Neural progenitor cell (in vitro differentiated cells): Measurements from ENCODE around the gene TRIM38. TPM values are rescaled to one million over a fixed set of nuclear protein-coding genes. Genes with fewer than 3 reads are reported as not detected.

Source experiments
- DNase-seq: peaks from one replicate; pipeline ENCODE4 v3.0.0-alpha.2; 2016; ENCODE audit warnings: low spot score
- H2AFZ ChIP-seq: fragments of 200-600 bp; sonication (generic); replicated peaks from 2 replicates; pipeline ENCODE4 v1.6.1; 2016; ENCODE audit warnings: antibody characterized with exemption
- H3F3A ChIP-seq: fragments of 200-600 bp; sonication (generic); 2 replicates; pipeline ENCODE4 v1.6.1; 2016; ENCODE audit warnings: antibody characterized with exemption, low read depth
- H3K27ac ChIP-seq: fragments of 200-600 bp; sonication (generic); 2 replicates; pipeline ENCODE4 v1.5.1; 2016; ENCODE audit warnings: mild to moderate bottlenecking
- H3K27me3 ChIP-seq: fragments of 200-600 bp; sonication (generic); 2 replicates; pipeline ENCODE4 v1.6.1; 2016; ENCODE audit warnings: mild to moderate bottlenecking, moderate library complexity
- H3K36me3 ChIP-seq: fragments of 200-600 bp; sonication (generic); 2 replicates; pipeline ENCODE4 v1.5.1; 2016
- H3K4me1 ChIP-seq: fragments of 200-600 bp; sonication (generic); 2 replicates; pipeline ENCODE4 v1.6.1; 2016; ENCODE audit warnings: mixed run types
- H3K4me2 ChIP-seq: fragments of 200-600 bp; sonication (generic); 2 replicates; pipeline ENCODE4 v1.6.1; 2016
- H3K4me3 ChIP-seq: fragments of 200-600 bp; sonication (generic); 2 replicates; pipeline ENCODE4 v1.5.1; 2016
- H3K79me2 ChIP-seq: fragments of 200-600 bp; sonication (generic); 2 replicates; pipeline ENCODE4 v1.6.1; 2016; ENCODE audit warnings: low read depth
- H3K9ac ChIP-seq: fragments of 200-600 bp; sonication (generic); 2 replicates; pipeline ENCODE4 v1.6.1; 2016
- H3K9me3 ChIP-seq: fragments of 200-600 bp; sonication (generic); 2 replicates; pipeline ENCODE4 v1.5.1; 2016; ENCODE audit warnings: low read depth
- H4K20me1 ChIP-seq: fragments of 200-600 bp; sonication (generic); 2 replicates; pipeline ENCODE4 v1.6.1; 2016; ENCODE audit warnings: low read depth
- H3K27ac Mint-ChIP-seq: 3 replicates; pipeline ENCODE4 v1.8.0; 2021; ENCODE audit warnings: mixed read lengths
- H3K27me3 Mint-ChIP-seq: 2 replicates; pipeline ENCODE4 v1.8.0; 2022; ENCODE audit warnings: low read depth, mild to moderate bottlenecking, inconsistent platforms, moderate library complexity, mixed read lengths; ENCODE audit not compliant: insufficient read depth
- H3K36me3 Mint-ChIP-seq: 3 replicates; pipeline ENCODE4 v1.8.0; 2021; ENCODE audit warnings: mixed read lengths
- H3K4me1 Mint-ChIP-seq: 3 replicates; pipeline ENCODE4 v1.8.0; 2021; ENCODE audit warnings: mixed read lengths
- H3K4me3 Mint-ChIP-seq: 3 replicates; pipeline ENCODE4 v1.8.0; 2021; ENCODE audit warnings: mild to moderate bottlenecking, moderate library complexity, mixed read lengths
- H3K9me3 Mint-ChIP-seq: 3 replicates; pipeline ENCODE4 v1.8.0; 2020; ENCODE audit warnings: mixed read lengths
- EZH2 ChIP-seq: fragments of 200-600 bp; sonication (generic); IDR thresholded peaks from 2 replicates; pipeline ENCODE4 v1.6.1; 2017; ENCODE audit warnings: antibody characterized with exemption, mild to moderate bottlenecking, moderate library complexity
- EZH2phosphoT487 ChIP-seq: fragments of 200-600 bp; sonication (generic); IDR thresholded peaks from 2 replicates; pipeline ENCODE4 v1.6.1; 2017; ENCODE audit warnings: antibody characterized with exemption
- total RNA-seq: library from RNA; depleted of rRNA; stranded (reverse); fragments of >200 nt; gene quantifications from 2 replicates; pipeline ENCODE4 v1.2.3, GENCODE V29; 2015; ENCODE audit warnings: low replicate concordance
- TF ChIP-seq, protein P1 (sequence below): fragments of 200-600 bp; sonication (generic); IDR thresholded peaks from 2 replicates; pipeline ENCODE4 v1.5.1; 2017; ENCODE audit warnings: antibody characterized with exemption, mild to moderate bottlenecking

Gene TRIM38
- total RNA-seq, 1 donor from 2014 or later = 0.30 TPM

- H3K4me1 Mint-ChIP-seq = peaks cover 9% of the 10 kb centered on the region
- Histone ChIP-seq H3K36me3 (no peaks in the 10 kb centered on the region), H2AFZ (no peak overlapping the region), H3K9me3 (no peaks in the 10 kb centered on the region), H3K27ac (no peak overlapping the region), H3K79me2 (no peaks in the 10 kb centered on the region), H3K4me1 (no peaks in the 10 kb centered on the region), H4K20me1 (no peaks in the 10 kb centered on the region), H3F3A (peaks cover 20% of the 10 kb centered on the region), H3K27me3 (no peaks in the 10 kb centered on the region), H3K4me3 (no peak overlapping the region), H3K9ac (no peak overlapping the region), H3K4me2 (no peak overlapping the region)
- peaks cover 2% of the 10 kb centered on the region for H3K27me3 Mint-ChIP-seq
- peaks cover 5% of the 10 kb centered on the region for H3K9me3 Mint-ChIP-seq
- H3K27ac Mint-ChIP-seq = no peak overlapping the region
- DNase-seq = no peak
- no peaks in the 10 kb centered on the region for H3K36me3 Mint-ChIP-seq
- H3K4me3 Mint-ChIP-seq = no peak overlapping the region
- TF ChIP-seq, protein P1, sequence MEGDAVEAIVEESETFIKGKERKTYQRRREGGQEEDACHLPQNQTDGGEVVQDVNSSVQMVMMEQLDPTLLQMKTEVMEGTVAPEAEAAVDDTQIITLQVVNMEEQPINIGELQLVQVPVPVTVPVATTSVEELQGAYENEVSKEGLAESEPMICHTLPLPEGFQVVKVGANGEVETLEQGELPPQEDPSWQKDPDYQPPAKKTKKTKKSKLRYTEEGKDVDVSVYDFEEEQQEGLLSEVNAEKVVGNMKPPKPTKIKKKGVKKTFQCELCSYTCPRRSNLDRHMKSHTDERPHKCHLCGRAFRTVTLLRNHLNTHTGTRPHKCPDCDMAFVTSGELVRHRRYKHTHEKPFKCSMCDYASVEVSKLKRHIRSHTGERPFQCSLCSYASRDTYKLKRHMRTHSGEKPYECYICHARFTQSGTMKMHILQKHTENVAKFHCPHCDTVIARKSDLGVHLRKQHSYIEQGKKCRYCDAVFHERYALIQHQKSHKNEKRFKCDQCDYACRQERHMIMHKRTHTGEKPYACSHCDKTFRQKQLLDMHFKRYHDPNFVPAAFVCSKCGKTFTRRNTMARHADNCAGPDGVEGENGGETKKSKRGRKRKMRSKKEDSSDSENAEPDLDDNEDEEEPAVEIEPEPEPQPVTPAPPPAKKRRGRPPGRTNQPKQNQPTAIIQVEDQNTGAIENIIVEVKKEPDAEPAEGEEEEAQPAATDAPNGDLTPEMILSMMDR = no peak
Observed at GRCh38 chr6:26017632-26017966, 55.0 kb downstream of the TRIM38 start.

GRCh38 chr6:26019261-26019830 is 56.7 kb downstream of the TRIM38 start:
- H3K4me3 Mint-ChIP-seq = peak overlapping the region; percentile 65

DNA sequence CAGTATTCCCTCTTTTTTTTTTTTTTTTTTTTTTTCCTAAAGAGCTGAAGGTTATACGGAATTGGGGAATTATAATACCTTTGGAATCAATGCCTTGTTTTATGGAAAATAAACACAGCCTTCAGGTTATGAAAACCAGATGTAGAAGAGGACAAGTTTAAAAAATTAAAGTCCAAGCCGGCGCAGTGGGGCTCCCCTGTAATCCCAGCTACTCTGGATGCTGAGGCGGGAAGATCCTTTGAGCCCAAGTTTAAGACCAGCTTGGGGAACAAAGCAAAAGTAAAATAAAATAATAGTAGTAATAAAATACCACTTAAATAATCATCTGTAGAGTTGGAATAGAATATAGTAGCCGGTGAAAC is 57.3 kb downstream of the TRIM38 start:
- H3K27me3 ChIP-seq = no peaks in the 10 kb centered on the region
- H3K4me2 ChIP-seq = no peak overlapping the region
- no peak for DNase-seq
- H4K20me1 ChIP-seq = no peaks in the 10 kb centered on the region
- H3K4me1 ChIP-seq = peaks cover 10% of the 10 kb centered on the region
- no peak overlapping the region for H2AFZ ChIP-seq
- H3K36me3 ChIP-seq = no peaks in the 10 kb centered on the region
- no peaks in the 10 kb centered on the region for H3K9me3 ChIP-seq
- Mint-ChIP-seq H3K27me3 (peaks cover 2% of the 10 kb centered on the region), H3K4me3 (peak overlapping the region; percentile 97), H3K36me3 (no peaks in the 10 kb centered on the region), H3K27ac (no peak overlapping the region), H3K4me1 (peaks cover 31% of the 10 kb centered on the region), H3K9me3 (peaks cover 5% of the 10 kb centered on the region)
- H3K9ac ChIP-seq = no peak overlapping the region
- H3K79me2 ChIP-seq = no peaks in the 10 kb centered on the region
- peaks cover 27% of the 10 kb centered on the region for H3F3A ChIP-seq
- no peak overlapping the region for H3K27ac ChIP-seq
- peak overlapping the region; percentile 56 for H3K4me3 ChIP-seq
- TF ChIP-seq, protein P1 = no peak
- no peak for TF ChIP-seq EZH2phosphoT487

More at GRCh38 chr6:26019261-26019830, 56.7 kb downstream of the TRIM38 start:
- no peak overlapping the region for H3K4me2 ChIP-seq
- H3K27me3 ChIP-seq = no peaks in the 10 kb centered on the region
- Mint-ChIP-seq H3K4me1 (peaks cover 25% of the 10 kb centered on the region), H3K9me3 (peaks cover 5% of the 10 kb centered on the region), H3K36me3 (no peaks in the 10 kb centered on the region), H3K27ac (no peak overlapping the region), H3K27me3 (peaks cover 2% of the 10 kb centered on the region)
- no peak overlapping the region for H3K27ac ChIP-seq
- peaks cover 22% of the 10 kb centered on the region for H3F3A ChIP-seq
- H2AFZ ChIP-seq = no peak overlapping the region
- no peaks in the 10 kb centered on the region for H3K9me3 ChIP-seq
- H3K9ac ChIP-seq = no peak overlapping the region
- no peak overlapping the region for H3K4me3 ChIP-seq
- no peaks in the 10 kb centered on the region for H4K20me1 ChIP-seq
- TF ChIP-seq EZH2phosphoT487 (no peak), EZH2 (no peak)
- TF ChIP-seq, protein P1 = no peak
- no peaks in the 10 kb centered on the region for H3K36me3 ChIP-seq
- H3K4me1 ChIP-seq = peaks cover 5% of the 10 kb centered on the region
- no peaks in the 10 kb centered on the region for H3K79me2 ChIP-seq
- DNase-seq = no peak
